Calu3 (cell line): ENCODE results near the gene ZNF555. TPM values are rescaled to one million over a fixed set of nuclear protein-coding genes. Genes with fewer than 3 reads are reported as not detected.

Source experiments
- BruUV-seq: library from RNA; stranded (reverse); fragments of 400-500 nt; replicated peaks from 2 replicates; lab custom pipeline; 2021; lab: Mats Ljungman, UMichigan
- CTCF ChIA-PET: fragments of 300-600 bp; sonication (Branson Sonifier 250); formaldehyde crosslinking; loops from one replicate; lab custom pipeline; 2022; ENCODE audit warnings: antibody characterized with exemption; lab: Charles Lee
- DNase-seq: peaks from one replicate; pipeline ENCODE4 v3.0.0; 2022
- H3K27ac Mint-ChIP-seq: one replicate; pipeline ENCODE4 v1.8.0; 2022; ENCODE audit warnings: mixed read lengths; ENCODE audit not compliant: unreplicated experiment
- H3K27me3 Mint-ChIP-seq: one replicate; pipeline ENCODE4 v1.8.0; 2022; ENCODE audit warnings: mixed read lengths; ENCODE audit not compliant: unreplicated experiment
- H3K36me3 Mint-ChIP-seq: one replicate; pipeline ENCODE4 v1.8.0; 2022; ENCODE audit warnings: mild to moderate bottlenecking, moderate library complexity, mixed read lengths; ENCODE audit not compliant: insufficient read depth, unreplicated experiment
- H3K4me1 Mint-ChIP-seq: one replicate; pipeline ENCODE4 v1.8.0; 2022; ENCODE audit warnings: mild to moderate bottlenecking, low read depth, mixed read lengths; ENCODE audit not compliant: unreplicated experiment
- H3K4me3 Mint-ChIP-seq: one replicate; pipeline ENCODE4 v1.8.0; 2022; ENCODE audit warnings: mild to moderate bottlenecking, low read depth, moderate library complexity, mixed read lengths; ENCODE audit not compliant: unreplicated experiment
- H3K9me3 Mint-ChIP-seq: one replicate; pipeline ENCODE4 v1.8.0; 2022; ENCODE audit warnings: low read depth, mixed read lengths; ENCODE audit not compliant: unreplicated experiment
- CTCF ChIP-seq: fragments of 200-600 bp; IDR thresholded peaks from one replicate; pipeline ENCODE4 v1.8.0; 2022; ENCODE audit warnings: antibody characterized with exemption; ENCODE audit not compliant: unreplicated experiment
- intact Hi-C: fragments of 100-400 bp; cut with micrococcal nuclease; formaldehyde crosslinking; loops from one replicate; pipeline ENCODE4 v1.10.0; 2022; ENCODE audit not compliant: unreplicated experiment
- total RNA-seq: library from RNA; stranded (reverse); gene quantifications from 2 replicates; pipeline ENCODE4 v1.2.3, GENCODE V29; 2022

The ZNF555 gene
- total RNA-seq, 1 experiment from 2014 or later: 5.7 TPM

GRCh38 chr19:2877398-2878331, 36.4 kb downstream of the ZNF555 start:
- no peak for DNase-seq
- Mint-ChIP-seq H3K27me3 (no peaks in the 10 kb centered on the region), H3K4me1 (no peaks in the 10 kb centered on the region), H3K36me3 (no peaks in the 10 kb centered on the region), H3K9me3 (no peaks in the 10 kb centered on the region), H3K27ac (no peak overlapping the region), H3K4me3 (no peak overlapping the region)
- CTCF ChIA-PET: no interaction called here
- intact Hi-C loops: no loop called here
- no peak for TF ChIP-seq CTCF
- BruUV-seq: no TSS peak

- BruUV-seq: no TSS peak
- H3K4me1 Mint-ChIP-seq: peaks cover 10% of the 10 kb centered on the region
- H3K36me3 Mint-ChIP-seq: no peaks in the 10 kb centered on the region
- no peak for DNase-seq
- no peak overlapping the region for H3K4me3 Mint-ChIP-seq
- H3K9me3 Mint-ChIP-seq: no peaks in the 10 kb centered on the region
- CTCF ChIA-PET: no interaction called here
- H3K27me3 Mint-ChIP-seq: no peaks in the 10 kb centered on the region
- TF ChIP-seq CTCF: no peak
- H3K27ac Mint-ChIP-seq: no peak overlapping the region
- intact Hi-C loops: no loop called here
These were observed 42.6 kb downstream of the ZNF555 start for GRCh38 chr19:2883686-2884439.

- CTCF ChIA-PET: no interaction called here
- Mint-ChIP-seq H3K4me1 (peaks cover 10% of the 10 kb centered on the region), H3K27ac (no peak overlapping the region), H3K27me3 (no peaks in the 10 kb centered on the region), H3K9me3 (no peaks in the 10 kb centered on the region), H3K36me3 (no peaks in the 10 kb centered on the region), H3K4me3 (no peak overlapping the region)
- TF ChIP-seq CTCF: no peak
- intact Hi-C loops: no loop called here
- no peak for DNase-seq
- BruUV-seq: no TSS peak
These were observed 44.5 kb downstream of the ZNF555 start for GRCh38 chr19:2885736-2886135.

GRCh38 chr19:2887391-2887914, 46.2 kb downstream of the ZNF555 start:
- Mint-ChIP-seq H3K4me3 (no peak overlapping the region), H3K9me3 (no peaks in the 10 kb centered on the region), H3K27me3 (no peaks in the 10 kb centered on the region), H3K4me1 (peaks cover 10% of the 10 kb centered on the region), H3K27ac (no peak overlapping the region), H3K36me3 (no peaks in the 10 kb centered on the region)
- intact Hi-C loops: no loop called here
- peak; percentile 13 for DNase-seq
- BruUV-seq: no TSS peak
- CTCF ChIA-PET: interaction anchor here (0.6 to 1.4 kb wide), 5 partner anchors 13 to 250 kb away, joined by 3 to 12 read pairs (median 4); partner anchors contain the start of genes SGTA and ZNF57
- no peak for TF ChIP-seq CTCF
